K562 (cell line): ENCODE measurements around the gene PRMT2. TPM values are rescaled to one million over a fixed set of nuclear protein-coding genes. Genes with fewer than 3 reads are reported as not detected.

Experiments used
- ATAC-seq: fragments of 200-7000 bp; cut with Tn5 transposase; 3 replicates; pipeline ENCODE4 v1.9.1; 2020; ENCODE audit warnings: moderate library complexity
- BruUV-seq: library from RNA; stranded (reverse); fragments of 400-500 nt; replicated peaks from 2 replicates; lab custom pipeline; 2021; lab: Mats Ljungman, UMichigan
- CTCF ChIA-PET: fragments of 300-600 bp; formaldehyde crosslinking; extraction: SDS; loops from one replicate; lab custom pipeline; 2021; ENCODE audit warnings: low intra/inter-chr PET ratio; lab: Yijun Ruan, JAX
- POLR2A ChIA-PET: fragments of 300-600, 350-650 bp; sonication (Branson Sonifier 250); formaldehyde crosslinking; extraction: SDS; loops from one replicate; lab custom pipeline; 2021; ENCODE audit warnings: antibody characterized with exemption, inconsistent platforms; lab: Yijun Ruan, JAX
- DNase-seq, 4 experiments: peaks; one replicate each; pipeline versions ENCODE4 v3.0.0 to v3.0.0-alpha.2; 2011 to 2018; ENCODE audit warnings: low spot score in 3 of 4, mixed read lengths in 3 of 4; ENCODE audit errors: extremely low read depth in 1 of 4
- FAIRE-seq: peaks from 2 replicates; lab custom pipeline; 2011; peaks lifted over from hg19 to GRCh38; lab: Jason Lieb, UNC
- H2AFZ ChIP-seq: 2 replicates; pipeline ENCODE4 v1.6.0; 2011; ENCODE audit warnings: low read depth, low read length, control low read depth, inconsistent platforms
- H3K27ac ChIP-seq: fragments of 200-600 bp; 3 replicates; pipeline ENCODE4 v1.8.0; 2011; ENCODE audit warnings: low read depth, mild to moderate bottlenecking, control low read depth, inconsistent platforms, low read length, moderate library complexity, mixed read lengths; ENCODE audit errors: extremely low read depth
- H3K27me3 ChIP-seq, 2 experiments: fragments of 300-600 bp in 1 of 2; 2 replicates in 1 of 2; 3 replicates in 1 of 2; pipeline versions ENCODE4 v1.6.0 to v1.8.0; 2011; ENCODE audit warnings: inconsistent platforms in 2 of 2, low read length in 2 of 2, mild to moderate bottlenecking in 1 of 2, mixed read lengths in 1 of 2, moderate library complexity in 1 of 2; ENCODE audit not compliant: control insufficient read depth in 2 of 2, insufficient read depth in 2 of 2
- H3K36me3 ChIP-seq: fragments of 300-600 bp; 3 replicates; pipeline ENCODE4 v1.8.0; 2011; ENCODE audit warnings: mild to moderate bottlenecking, low read length, inconsistent platforms; ENCODE audit not compliant: control insufficient read depth, insufficient read depth
- H3K4me1 ChIP-seq, 2 experiments: fragments of 200-600 bp in 1 of 2; replicated peaks in 1 of 2; 2 replicates in 1 of 2; 3 replicates in 1 of 2; pipeline versions ENCODE4 v1.5.1 to v1.8.0; 2011; ENCODE audit warnings: inconsistent platforms in 2 of 2, low read length in 2 of 2, mild to moderate bottlenecking in 1 of 2, mixed read lengths in 1 of 2, moderate library complexity in 1 of 2; ENCODE audit not compliant: control insufficient read depth in 2 of 2, insufficient read depth in 2 of 2
- H3K4me2 ChIP-seq: 2 replicates; pipeline ENCODE4 v1.6.1; 2011; ENCODE audit warnings: low read length, control low read depth, inconsistent platforms, mixed read lengths; ENCODE audit not compliant: insufficient read depth
- H3K4me3 ChIP-seq: fragments of 200-600 bp; sonication (generic), shearing (Covaris generic); 2 replicates; pipeline ENCODE4 v1.5.1; 2016; ENCODE audit warnings: control low read depth, inconsistent platforms
- H3K79me2 ChIP-seq: fragments of 200-600 bp; 3 replicates; pipeline ENCODE4 v1.8.0; 2011; ENCODE audit warnings: low read length, inconsistent platforms; ENCODE audit not compliant: control insufficient read depth, insufficient read depth
- H3K9ac ChIP-seq, 2 experiments: 2 replicates each; pipeline versions ENCODE4 v1.6.0 to v1.6.1; 2011; ENCODE audit warnings: low read depth in 2 of 2, low read length in 2 of 2, control low read depth in 1 of 2, inconsistent platforms in 1 of 2, mild to moderate bottlenecking in 1 of 2, mixed read lengths in 1 of 2; ENCODE audit not compliant: insufficient read depth in 1 of 2
- H3K9me1 ChIP-seq: one replicate; pipeline ENCODE4 v1.6.0; 2011; ENCODE audit warnings: inconsistent platforms, mild to moderate bottlenecking, low read length, moderate library complexity; ENCODE audit not compliant: control insufficient read depth, insufficient read depth
- H3K9me3 ChIP-seq: replicated peaks from 2 replicates; pipeline ENCODE4 v1.5.1; 2011; ENCODE audit warnings: low read depth, low read length, inconsistent platforms; ENCODE audit not compliant: control insufficient read depth, insufficient read depth
- H4K20me1 ChIP-seq: replicated peaks from 2 replicates; pipeline ENCODE4 v1.6.1; 2011; ENCODE audit warnings: low read length, inconsistent platforms, mixed read lengths; ENCODE audit not compliant: control insufficient read depth, insufficient read depth
- ELF1 ChIP-seq: fragments of 200-800 bp; sonication (Bioruptor generic); IDR thresholded peaks from 2 replicates; pipeline ENCODE4 v1.6.1; 2016; ENCODE audit warnings: missing genetic modification characterization, missing compliant biosample characterization
- FOXP1 ChIP-seq: sonication (generic); formaldehyde crosslinking; IDR thresholded peaks from 2 replicates; pipeline ENCODE4 v1.8.0; 2022; ENCODE audit warnings: mild to moderate bottlenecking, missing genetic modification reagents
- KDM5B ChIP-seq: fragments of 200-600 bp; sonication (generic); IDR thresholded peaks from 2 replicates; pipeline ENCODE4 v1.6.1; 2012; ENCODE audit warnings: low read depth, mild to moderate bottlenecking, moderate library complexity, low read length, control low read depth, inconsistent platforms; ENCODE audit not compliant: insufficient replicate concordance
- MTA2 ChIP-seq: fragments of 450-650 bp; IDR thresholded peaks from 2 replicates; pipeline ENCODE4 v1.6.1; 2016; ENCODE audit warnings: low read depth
- MTF1 ChIP-seq: fragments of 250-450 bp; sonication (Bioruptor Pico); IDR thresholded peaks from 2 replicates; pipeline ENCODE4 v1.9.0; 2021; ENCODE audit warnings: moderate library complexity, mild to moderate bottlenecking, inconsistent platforms, borderline replicate concordance
- NCOA4 ChIP-seq: fragments of 450-650 bp; IDR thresholded peaks from 2 replicates; pipeline ENCODE4 v1.6.1; 2018; ENCODE audit warnings: mild to moderate bottlenecking; ENCODE audit not compliant: partially characterized antibody
- POLR2A ChIP-seq: fragments of 450-650 bp; conservative IDR thresholded peaks from 2 replicates; pipeline ENCODE4 v1.6.1; 2016
- SNRNP70 ChIP-seq: fragments of 200-400 bp; formaldehyde crosslinking; optimal IDR thresholded peaks from 2 replicates; pipeline ENCODE3; 2017; ENCODE audit warnings: low read depth, low read length
- TRIM25 ChIP-seq: fragments of 450-650 bp; IDR thresholded peaks from 2 replicates; pipeline ENCODE4 v1.7.0; 2016; ENCODE audit warnings: borderline replicate concordance
- ZKSCAN3 ChIP-seq: fragments of 250-450 bp; sonication (Bioruptor Pico); IDR thresholded peaks from 2 replicates; pipeline ENCODE4 v1.4.0; 2020
- ZSCAN32 ChIP-seq: fragments of 450-650 bp; formaldehyde crosslinking; IDR thresholded peaks from 2 replicates; pipeline ENCODE4 v1.4.0; 2020; ENCODE audit warnings: mild to moderate bottlenecking, moderate library complexity
- WGBS: fragments of 100-300 bp; shearing (Covaris generic); methylation state at CpG from one replicate; pipeline ENCODE4 v1.1.6; 2016; ENCODE audit warnings: low coverage, mixed read lengths; ENCODE audit not compliant: insufficient coverage; ENCODE audit errors: missing lambda C conversion rate; 5-methylcytosine and 5-hydroxymethylcytosine counted together
- in situ Hi-C: fragments of 300-500 bp; cut with MboI; formaldehyde crosslinking; loops from 4 replicates; pipeline ENCODE4 v1.15.0; 2018; ENCODE audit warnings: inconsistent platforms, mixed read lengths
- intact Hi-C: fragments of 100-400 bp; cut with micrococcal nuclease; formaldehyde crosslinking; loops from 2 replicates; pipeline ENCODE4 v1.14.2; 2022
- polyA plus RNA-seq, 8 experiments: library from polyadenylated mRNA; depleted of rRNA in 4 of 8; stranded (reverse) in 5 of 8; unstranded in 3 of 8; fragments of >200 nt; fragmentation: Nextera tagmentation in 2 of 8; fragmentation: Illumina TruSeq in 1 of 8; extraction: Ambion mirVana in 2 of 8; extraction: Trizol in 1 of 8; gene quantifications; 2 replicates each; pipeline versions ENCODE4 v1.2.1 to v1.2.3, GENCODE V29; 2011 to 2014; ENCODE audit warnings: inconsistent platforms in 1 of 8, missing spikeins in 1 of 8
- total RNA-seq, 7 experiments: library from RNA; depleted of rRNA in 6 of 7; stranded (reverse); fragments of >200 nt in 6 of 7; fragmentation: Illumina TruSeq in 2 of 7; extraction: Trizol in 2 of 7; gene quantifications; 2 replicates each; pipeline versions ENCODE4 v1.2.1 to v1.2.3, GENCODE V29; 2011 to 2021; ENCODE audit warnings: low replicate concordance in 1 of 7
- TF ChIP-seq, protein P1 (sequence below): sonication (generic); formaldehyde crosslinking; IDR thresholded peaks from 2 replicates; pipeline ENCODE4 v1.8.0; 2023; ENCODE audit warnings: mild to moderate bottlenecking, missing genetic modification reagents
- TF ChIP-seq, protein P2 (sequence below), 2 experiments: fragments of 450-650 bp; IDR thresholded peaks; 2 replicates each; pipeline ENCODE4 v1.6.1; 2016; ENCODE audit warnings: mild to moderate bottlenecking in 2 of 2, borderline replicate concordance in 1 of 2, low read depth in 1 of 2, moderate library complexity in 1 of 2

Gene PRMT2
- total and polyA plus RNA-seq, 9 of the 15 experiments (the other 6 are each of a cell fraction or from before 2014, with no cell fraction given): 37.2 to 85.7 (median 59.3) TPM

- no peak for ATAC-seq
- Histone ChIP-seq H3K9me1 (no peaks in the 10 kb centered on the region), H3K27ac (no peak overlapping the region), H3K4me3 (no peak overlapping the region), H4K20me1 (no peaks in the 10 kb centered on the region), H3K4me2 (no peak overlapping the region), H3K79me2 (no peaks in the 10 kb centered on the region), H3K36me3 (peaks cover 74% of the 10 kb centered on the region), H3K9ac (no peak overlapping the region; a peak in 1 of 4 replicates), H3K9me3 (peaks cover 10% of the 10 kb centered on the region; the same call in 1 of the 2 replicates), H3K27me3 (no peaks in the 10 kb centered on the region), H2AFZ (no peak overlapping the region), H3K4me1 (no peaks in the 10 kb centered on the region)
- DNase-seq: no peak
- ChIA-PET CTCF (no interaction called here), POLR2A (interaction anchor here (0.9 kb wide), 1 partner anchor 15 kb away, joined by 5 read pairs; no protein-coding TSS in a partner anchor)
- BruUV-seq: no TSS peak
- in situ Hi-C loops: no loop called here
- intact Hi-C loops: no loop called here
- 95% methylated on average over 6 of the region's 7 CpGs for WGBS
- FAIRE-seq: no peak
- no peak for TF ChIP-seq POLR2A
- no peak for TF ChIP-seq KDM5B
- TF ChIP-seq ZKSCAN3 (CRISPR knock-in tag): no peak
- no peak for TF ChIP-seq SNRNP70
- TF ChIP-seq MTA2: no peak
- no peak for TF ChIP-seq MTF1 (CRISPR knock-in tag)
- no peak for TF ChIP-seq ELF1 (tag)
- no peak for TF ChIP-seq NCOA4
- no peak for TF ChIP-seq ZSCAN32 (CRISPR knock-in tag)
- TF ChIP-seq FOXP1 (CRISPR knock-in tag): no peak
- TF ChIP-seq, protein P1, sequence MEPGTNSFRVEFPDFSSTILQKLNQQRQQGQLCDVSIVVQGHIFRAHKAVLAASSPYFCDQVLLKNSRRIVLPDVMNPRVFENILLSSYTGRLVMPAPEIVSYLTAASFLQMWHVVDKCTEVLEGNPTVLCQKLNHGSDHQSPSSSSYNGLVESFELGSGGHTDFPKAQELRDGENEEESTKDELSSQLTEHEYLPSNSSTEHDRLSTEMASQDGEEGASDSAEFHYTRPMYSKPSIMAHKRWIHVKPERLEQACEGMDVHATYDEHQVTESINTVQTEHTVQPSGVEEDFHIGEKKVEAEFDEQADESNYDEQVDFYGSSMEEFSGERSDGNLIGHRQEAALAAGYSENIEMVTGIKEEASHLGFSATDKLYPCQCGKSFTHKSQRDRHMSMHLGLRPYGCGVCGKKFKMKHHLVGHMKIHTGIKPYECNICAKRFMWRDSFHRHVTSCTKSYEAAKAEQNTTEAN (CRISPR knock-in tag): no peak
- no peak for TF ChIP-seq TRIM25
- TF ChIP-seq, protein P2, sequence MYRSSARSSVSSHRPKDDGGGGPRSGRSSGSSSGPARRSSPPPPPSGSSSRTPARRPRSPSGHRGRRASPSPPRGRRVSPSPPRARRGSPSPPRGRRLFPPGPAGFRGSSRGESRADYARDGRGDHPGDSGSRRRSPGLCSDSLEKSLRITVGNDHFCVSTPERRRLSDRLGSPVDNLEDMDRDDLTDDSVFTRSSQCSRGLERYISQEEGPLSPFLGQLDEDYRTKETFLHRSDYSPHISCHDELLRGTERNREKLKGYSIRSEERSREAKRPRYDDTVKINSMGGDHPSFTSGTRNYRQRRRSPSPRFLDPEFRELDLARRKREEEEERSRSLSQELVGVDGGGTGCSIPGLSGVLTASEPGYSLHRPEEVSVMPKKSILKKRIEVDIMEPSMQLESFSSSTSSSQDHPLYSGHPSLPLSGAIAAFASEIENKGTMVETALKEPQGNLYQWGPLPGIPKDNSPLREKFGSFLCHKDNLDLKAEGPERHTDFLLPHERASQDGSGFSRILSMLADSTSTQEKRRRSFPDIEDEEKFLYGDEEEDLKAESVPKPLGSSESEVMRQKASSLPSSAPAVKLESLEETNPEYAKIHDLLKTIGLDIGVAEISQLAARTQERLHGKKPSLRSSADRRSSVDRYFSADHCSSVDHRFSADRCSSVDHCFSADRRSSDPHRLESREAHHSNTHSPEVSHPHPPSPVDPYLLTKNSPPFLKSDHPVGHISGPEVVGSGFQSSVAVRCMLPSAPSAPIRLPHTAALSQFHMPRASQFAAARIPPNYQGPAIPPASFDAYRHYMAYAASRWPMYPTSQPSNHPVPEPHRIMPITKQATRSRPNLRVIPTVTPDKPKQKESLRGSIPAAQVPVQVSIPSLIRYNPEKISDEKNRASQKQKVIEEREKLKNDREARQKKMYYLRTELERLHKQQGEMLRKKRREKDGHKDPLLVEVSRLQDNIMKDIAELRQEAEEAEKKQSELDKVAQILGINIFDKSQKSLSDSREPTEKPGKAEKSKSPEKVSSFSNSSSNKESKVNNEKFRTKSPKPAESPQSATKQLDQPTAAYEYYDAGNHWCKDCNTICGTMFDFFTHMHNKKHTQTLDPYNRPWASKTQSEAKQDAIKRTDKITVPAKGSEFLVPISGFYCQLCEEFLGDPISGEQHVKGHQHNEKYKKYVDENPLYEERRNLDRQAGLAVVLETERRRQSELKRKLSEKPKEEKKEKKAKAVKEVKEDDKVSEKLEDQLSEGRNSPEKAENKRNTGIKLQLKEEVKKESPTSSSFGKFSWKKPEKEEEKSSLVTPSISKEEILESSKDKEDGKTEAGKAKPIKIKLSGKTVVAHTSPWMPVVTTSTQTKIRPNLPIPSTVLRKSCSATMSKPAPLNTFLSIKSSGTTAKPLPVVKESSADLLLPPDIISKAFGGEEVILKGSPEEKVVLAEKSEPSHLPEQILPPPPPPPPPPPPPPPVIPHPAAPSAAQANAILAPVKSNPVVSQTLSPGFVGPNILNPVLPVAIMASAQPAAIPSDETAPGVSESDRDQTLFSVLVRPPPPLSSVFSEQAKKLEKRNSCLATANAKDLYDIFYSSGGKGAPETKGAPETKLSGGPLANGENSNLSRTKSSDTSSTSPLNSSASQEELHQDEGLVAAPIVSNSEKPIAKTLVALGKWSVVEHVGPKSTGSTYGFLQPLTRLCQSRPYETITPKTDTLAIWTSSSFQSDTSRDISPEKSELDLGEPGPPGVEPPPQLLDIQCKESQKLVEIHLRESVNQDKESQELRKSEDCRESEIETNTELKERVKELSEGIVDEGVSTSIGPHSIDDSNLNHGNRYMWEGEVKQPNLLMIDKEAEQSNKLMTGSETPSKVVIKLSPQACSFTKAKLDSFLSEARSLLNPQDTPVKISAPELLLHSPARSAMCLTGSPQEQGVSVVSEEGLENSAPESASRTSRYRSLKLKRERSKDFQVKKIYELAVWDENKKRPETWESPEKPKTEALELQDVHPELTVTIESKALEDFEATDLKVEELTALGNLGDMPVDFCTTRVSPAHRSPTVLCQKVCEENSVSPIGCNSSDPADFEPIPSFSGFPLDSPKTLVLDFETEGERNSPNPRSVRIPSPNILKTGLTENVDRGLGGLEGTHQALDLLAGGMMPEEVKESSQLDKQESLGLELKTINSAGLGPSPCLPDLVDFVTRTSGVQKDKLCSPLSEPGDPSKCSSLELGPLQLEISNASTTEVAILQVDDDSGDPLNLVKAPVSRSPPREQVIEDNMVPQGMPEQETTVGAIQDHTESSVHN (IDR thresholded peaks at IDR 0.05; ENCODE audit: borderline replicate concordance in 1 of 2, low read depth in 1 of 2): no peak
Observed at GRCh38 chr21:46651121-46651520, 15.6 kb downstream of the PRMT2 start.
